GM18873 (cell line): Measurements from ENCODE around the gene TRPM3.

ENCODE experiments used
- ATAC-seq: cut with Tn5 transposase; IDR thresholded peaks from one replicate; pipeline ENCODE4 v1.9.1; 2021; ENCODE audit warnings: mild to moderate bottlenecking, moderate library complexity, moderate number of reproducible peaks; ENCODE audit not compliant: unreplicated experiment, low FRiP score

The TRPM3 gene

GRCh38 chr9:70594386-70594944 lies 527.0 kb downstream of the TRPM3 start:
- ATAC-seq, result no peak

DNA sequence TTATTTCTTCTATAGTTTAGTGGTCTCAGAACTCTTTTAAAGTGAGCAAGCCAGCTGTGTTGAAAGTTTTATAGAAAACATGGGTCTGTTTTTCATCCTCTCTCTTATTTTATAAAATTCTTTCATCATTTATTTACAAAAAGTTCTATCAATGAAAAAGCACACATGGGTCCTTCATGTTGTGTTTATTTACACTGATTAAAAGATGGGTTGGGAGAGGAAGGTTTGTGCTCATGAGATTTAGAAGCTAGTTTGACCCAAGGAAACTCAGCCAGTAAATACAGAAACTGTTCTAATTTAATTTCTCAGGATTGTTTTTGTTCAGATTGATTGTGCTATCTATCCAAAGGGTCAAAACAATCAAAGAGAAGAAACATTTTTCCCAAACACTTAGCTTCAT lies 528.2 kb downstream of the TRPM3 start:
- ATAC-seq, result no peak

GRCh38 chr9:70590315-70590677 lies 531.1 kb downstream of the TRPM3 start:
- no peak for ATAC-seq

DNA sequence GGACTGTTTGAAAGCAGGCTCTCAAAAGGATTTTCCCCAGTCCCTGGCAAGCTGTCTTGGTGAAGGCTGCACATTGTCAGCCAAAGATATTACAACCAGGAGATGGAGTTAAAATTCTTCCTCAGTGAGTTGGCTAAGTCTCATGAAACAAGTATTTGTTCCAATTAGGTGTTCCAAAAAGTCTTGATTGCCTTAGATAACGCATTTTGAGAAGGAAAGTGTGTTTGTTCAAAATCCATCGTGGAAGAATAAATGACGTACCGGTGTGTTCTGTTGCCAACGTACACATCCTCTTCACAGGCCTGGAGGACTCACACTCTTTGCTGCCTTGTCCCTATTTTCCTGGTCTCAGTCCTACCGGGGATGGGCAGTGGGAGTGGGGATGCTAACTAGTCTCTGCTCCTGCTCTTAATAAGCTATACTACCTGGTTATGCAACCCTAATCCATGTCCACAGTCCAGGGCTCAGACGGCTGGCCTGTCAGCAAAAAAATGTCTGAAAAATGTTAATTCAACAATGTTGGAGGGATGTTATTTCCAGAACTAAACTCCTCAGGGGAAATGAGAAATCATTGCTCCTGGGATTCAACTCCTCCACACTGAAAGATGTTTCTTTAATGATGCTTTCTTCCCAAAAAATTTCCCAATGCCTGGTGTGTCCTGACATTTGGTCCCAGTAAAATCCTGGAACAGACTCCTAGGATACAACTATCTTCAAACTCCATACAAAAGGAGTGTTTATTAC lies 531.7 kb downstream of the TRPM3 start:
- no peak for ATAC-seq

- ATAC-seq, result no peak
These were observed 532.4 kb downstream of the TRPM3 start for GRCh38 chr9:70588999-70589398.

DNA sequence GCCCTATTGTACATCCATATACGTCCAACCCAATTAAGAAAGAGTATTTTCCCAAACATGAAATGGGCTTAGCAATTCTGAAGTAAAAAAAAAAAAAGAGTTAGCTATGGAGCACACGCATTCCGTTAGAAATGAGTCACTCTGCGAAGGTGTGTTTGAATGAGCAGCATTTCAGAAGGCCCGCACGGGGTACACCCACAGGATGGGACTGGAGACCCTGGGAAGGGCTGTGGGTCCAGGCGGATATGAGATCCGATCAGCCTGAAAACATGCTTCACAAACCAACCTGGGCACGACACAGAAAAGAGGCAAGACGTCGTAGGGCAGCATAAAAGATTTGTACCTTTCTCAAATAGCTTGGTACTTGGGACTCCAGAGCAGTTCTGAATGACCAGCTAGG lies 533.0 kb downstream of the TRPM3 start:
- ATAC-seq, result no peak

GRCh38 chr9:70587201-70587600 lies 534.2 kb downstream of the TRPM3 start:
- ATAC-seq, result no peak

- no peak for ATAC-seq
These were observed 534.9 kb downstream of the TRPM3 start for GRCh38 chr9:70586476-70586875.

DNA sequence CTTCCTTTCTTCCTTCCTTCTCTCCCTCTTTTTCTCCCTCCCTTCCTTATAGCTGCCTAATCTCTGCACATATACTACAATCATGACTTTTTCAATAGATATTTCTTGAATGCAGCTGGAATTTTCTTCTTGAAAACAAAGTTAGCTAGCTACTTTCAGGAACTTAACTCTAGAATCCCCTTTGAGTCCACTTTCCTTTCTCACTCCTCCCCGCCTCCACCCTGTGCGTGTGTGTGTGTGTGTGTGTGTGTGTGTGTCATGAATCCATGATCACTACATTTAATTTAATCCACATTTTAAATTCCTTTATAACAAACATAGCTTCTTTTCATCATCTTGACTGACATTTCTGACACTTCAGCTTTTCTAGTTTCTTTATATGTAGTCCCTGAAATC lies 539.5 kb downstream of the TRPM3 start:
- no peak for ATAC-seq

DNA sequence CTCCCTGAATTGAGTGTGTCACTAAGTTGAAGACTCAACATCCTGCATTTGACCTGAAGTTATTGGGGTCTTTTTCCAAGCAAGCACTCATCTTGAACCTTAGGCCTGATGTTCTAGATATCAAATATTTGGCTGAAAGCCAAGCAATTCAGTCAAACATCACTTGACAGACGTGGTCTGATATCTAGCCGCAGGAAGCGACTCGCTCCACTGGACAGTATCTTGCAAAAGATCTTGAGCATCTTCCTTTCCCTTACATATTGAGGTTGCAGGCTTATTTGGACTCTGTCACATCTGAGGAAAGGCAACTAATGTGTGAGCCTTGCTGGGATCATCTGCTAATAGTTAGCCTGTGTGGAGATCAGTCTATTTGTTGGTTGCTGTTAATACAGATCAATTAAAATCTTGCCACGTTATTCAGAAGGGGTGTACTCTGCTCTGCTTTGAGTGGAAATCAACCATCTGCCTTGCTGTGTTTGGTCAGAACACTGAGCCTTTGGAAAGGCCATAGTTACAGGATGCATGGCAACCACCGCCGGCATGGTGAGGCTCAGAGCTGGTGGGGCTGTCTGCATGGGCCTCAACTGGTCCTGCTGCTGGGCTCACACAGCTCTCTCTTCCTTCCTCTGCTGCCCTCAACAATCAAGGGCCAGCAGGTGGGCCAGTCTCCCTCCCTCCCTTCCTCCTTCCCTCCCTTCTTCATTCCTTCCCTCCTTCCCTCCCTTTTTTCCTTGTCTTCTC lies 540.0 kb downstream of the TRPM3 start:
- no peak for ATAC-seq

DNA sequence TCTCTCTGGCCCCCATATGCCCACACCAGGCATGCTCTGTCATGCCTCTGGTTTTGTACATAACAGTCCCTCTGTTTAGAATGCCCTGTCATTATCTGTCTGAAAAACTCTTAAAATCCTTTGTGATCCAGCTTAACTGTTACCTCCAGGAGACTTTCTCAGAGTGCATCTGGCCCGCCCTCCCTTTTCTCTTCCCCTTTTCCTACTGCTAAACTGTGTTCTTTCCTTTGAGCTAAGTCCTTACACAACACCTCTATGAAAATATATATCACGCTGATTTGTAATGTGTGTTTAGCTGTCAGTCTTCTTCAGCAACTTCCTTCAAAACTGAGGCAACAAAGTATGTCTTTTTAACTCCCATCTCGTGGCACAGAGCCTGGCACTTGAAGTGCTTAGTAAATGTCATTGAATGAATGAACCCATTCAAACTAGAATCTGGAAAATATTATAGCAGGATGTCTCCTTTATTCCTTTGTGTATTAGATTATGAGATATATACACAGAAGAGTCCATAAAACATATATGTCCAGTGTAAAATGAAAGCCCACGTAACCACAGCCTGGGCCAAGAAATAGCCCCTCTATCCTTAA lies 540.7 kb downstream of the TRPM3 start:
- ATAC-seq, result no peak

DNA sequence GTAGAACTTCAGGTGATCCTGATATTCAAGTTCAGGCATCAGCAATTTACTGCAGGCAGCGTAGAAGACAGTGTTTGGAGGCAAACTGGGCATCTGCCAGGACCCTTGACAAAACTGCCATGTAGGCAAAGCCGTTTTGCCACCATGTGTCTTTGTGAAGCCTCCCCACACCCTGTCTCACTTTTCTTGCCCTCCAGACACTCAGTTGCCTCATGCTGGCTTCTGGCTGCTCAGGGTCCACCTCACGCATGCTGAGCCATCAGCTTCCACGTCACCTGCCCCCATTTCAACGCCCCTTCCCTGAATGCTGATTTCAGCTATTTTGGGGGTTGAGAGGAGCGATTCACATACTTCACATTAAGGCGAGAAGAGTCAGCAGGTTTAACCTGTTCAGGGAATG lies 541.7 kb downstream of the TRPM3 start:
- no peak for ATAC-seq

DNA sequence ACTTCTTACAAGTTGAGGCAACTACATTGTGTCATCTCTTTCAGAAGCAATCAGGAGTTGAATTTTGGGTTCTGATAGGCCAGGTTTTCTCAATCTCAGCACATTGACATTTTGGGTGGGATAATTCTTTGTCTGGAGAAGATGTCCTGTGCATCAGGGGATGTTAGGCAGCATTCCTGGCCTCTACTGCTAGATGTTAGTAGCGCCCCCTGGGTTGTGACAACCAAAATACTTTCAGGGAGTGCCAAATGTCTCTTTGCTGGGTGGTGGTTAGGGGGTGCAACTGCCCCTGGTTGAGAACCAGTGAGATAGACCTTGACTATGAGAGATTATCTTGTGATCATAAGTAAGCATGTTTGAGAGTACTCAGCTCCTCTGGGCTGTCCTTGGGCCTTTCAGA lies 542.7 kb downstream of the TRPM3 start:
- no peak for ATAC-seq

DNA sequence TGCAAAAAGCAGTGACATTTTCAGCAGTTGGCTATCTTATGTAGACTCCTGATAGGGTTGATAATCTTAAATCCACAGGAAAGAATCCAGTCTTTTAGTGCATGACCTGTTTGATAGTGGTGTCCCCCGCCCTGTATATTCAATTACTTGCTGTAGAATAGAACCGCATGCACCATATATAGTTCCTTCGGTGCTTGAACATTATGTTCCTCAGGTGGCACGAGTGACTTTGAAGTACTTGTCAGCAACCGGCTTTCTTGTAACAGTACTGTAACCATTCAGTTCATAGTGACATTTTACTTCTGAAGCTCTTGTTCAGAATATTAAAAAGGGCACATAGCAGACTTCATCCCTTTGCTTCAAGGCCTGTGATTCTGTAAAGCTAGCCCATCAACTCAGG lies 543.8 kb downstream of the TRPM3 start:
- ATAC-seq, result no peak

DNA sequence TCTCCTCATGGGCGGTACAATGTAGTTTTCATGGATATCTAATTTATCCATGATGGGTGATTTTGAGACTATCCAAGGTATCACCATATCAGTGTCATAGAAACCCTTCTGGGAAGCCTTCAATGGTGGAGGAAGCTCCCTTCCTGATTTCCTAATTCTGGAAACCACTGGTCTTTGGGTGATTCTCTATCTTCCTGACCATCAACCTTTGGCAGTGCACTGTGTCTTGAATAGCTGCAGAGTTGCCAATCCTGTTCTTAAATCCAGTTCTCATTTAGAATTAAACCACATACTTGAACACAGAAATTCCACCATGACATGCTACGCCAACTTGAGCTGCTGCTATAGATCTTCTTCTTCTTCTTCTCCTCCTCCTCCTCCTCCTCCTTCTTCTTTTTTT lies 545.3 kb downstream of the TRPM3 start:
- no peak for ATAC-seq

GRCh38 chr9:70574151-70574837 lies 547.1 kb downstream of the TRPM3 start:
- no peak for ATAC-seq

GRCh38 chr9:70573308-70573707 lies 548.1 kb downstream of the TRPM3 start:
- no peak for ATAC-seq

DNA sequence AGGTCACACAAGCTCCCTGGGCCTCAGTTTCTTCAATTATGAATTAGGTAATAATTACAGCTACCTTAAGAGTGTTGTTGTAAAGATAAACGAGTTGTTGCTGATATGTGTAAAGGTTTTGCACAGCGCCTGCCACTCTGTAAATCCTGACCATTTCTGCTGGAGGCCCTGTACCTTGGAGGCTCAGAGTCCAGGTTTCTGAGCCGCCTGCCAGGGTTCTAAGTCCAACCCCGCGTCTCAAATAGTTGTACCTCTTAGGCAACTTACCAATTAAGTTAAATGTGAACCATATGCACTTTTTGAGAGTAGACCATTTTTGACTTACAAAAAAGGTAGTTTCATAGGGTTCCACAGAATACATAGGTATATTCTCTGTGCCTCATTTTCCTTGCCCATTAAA lies 550.2 kb downstream of the TRPM3 start:
- ATAC-seq, result no peak

- no peak for ATAC-seq
These were observed 551.6 kb downstream of the TRPM3 start for GRCh38 chr9:70569791-70570190.

DNA sequence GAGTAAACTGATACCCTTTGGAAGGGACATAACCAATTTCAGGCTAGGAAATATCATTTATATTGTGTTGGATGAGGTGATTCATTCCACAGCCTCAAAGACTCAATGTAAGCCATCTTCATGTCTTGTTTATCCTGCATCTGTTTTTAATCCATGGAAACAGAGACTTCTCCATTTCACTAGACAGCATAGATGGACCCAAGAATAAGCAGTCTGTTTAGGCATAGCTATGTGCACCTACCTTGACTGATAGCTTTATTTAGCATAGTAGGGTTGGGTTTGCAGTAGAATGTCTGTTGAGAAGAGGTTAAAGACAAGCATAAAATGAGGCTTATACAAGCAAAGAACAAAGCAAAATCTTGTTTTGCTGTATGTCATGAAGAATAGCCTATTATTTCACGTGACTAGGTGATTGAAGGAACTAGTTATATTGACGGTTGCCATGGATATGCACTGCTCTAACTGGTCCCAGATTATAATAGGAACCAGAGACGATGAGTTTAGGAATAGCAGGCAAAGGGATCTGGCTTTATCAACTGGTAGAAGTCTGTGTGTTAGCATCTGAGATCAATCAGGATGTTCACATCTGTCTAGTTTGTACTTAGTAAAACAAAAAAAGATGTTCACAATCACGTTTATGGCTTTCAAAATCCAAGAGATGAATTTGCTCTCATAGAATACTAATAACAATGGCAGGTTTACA lies 552.2 kb downstream of the TRPM3 start:
- ATAC-seq, result no peak
